ENCODE results near the gene UMOD. TPM values are rescaled to one million over a fixed set of nuclear protein-coding genes. Genes with fewer than 3 reads are reported as not detected.
A peak's percentile ranks its signal among the peaks of the same experiment; 100 is the strongest.

The UMOD gene
- total and polyA plus RNA-seq, 9 of the 15 experiments (the other 6 are each of a cell fraction or from before 2014, with no cell fraction given): not detected

GRCh38 chr16:20353379-20353778, 864 bp upstream of the UMOD start:
- Histone ChIP-seq H3K36me3 (ENCODE audit: control insufficient read depth, insufficient read depth, low read length) (no peaks in the 10 kb centered on the region), H3K4me1 (replicated peaks in 1 of 2; ENCODE audit: control insufficient read depth in 2 of 2, insufficient read depth in 2 of 2, low read length in 2 of 2) (peaks cover 0 to 7% of the 10 kb centered on the region in 2 experiments; a peak in 1 of 5 replicates), H3K4me3 (no peak overlapping the region), H4K20me1 (replicated peaks; ENCODE audit: control insufficient read depth, insufficient read depth, low read length) (no peaks in the 10 kb centered on the region), H3K9me1 (ENCODE audit: control insufficient read depth, insufficient read depth, low read length) (no peaks in the 10 kb centered on the region), H3K27me3 (ENCODE audit: control insufficient read depth in 2 of 2, insufficient read depth in 2 of 2, low read length in 2 of 2) (peaks cover 2 to 11% of the 10 kb centered on the region in 2 experiments; a peak in 3 of 5 replicates), H3K4me2 (ENCODE audit: insufficient read depth, low read length) (no peak overlapping the region), H3K9ac (ENCODE audit: insufficient read depth in 1 of 2, low read depth in 2 of 2, low read length in 2 of 2) (no peak overlapping the region), H3K9me3 (replicated peaks; ENCODE audit: control insufficient read depth, insufficient read depth, low read depth, low read length) (no peaks in the 10 kb centered on the region), H3K27ac (ENCODE audit: extremely low read depth, low read depth, low read length) (no peak overlapping the region), H2AFZ (ENCODE audit: low read depth, low read length) (no peak overlapping the region), H3K79me2 (ENCODE audit: control insufficient read depth, insufficient read depth, low read length) (no peaks in the 10 kb centered on the region)
- BruUV-seq (replicated peaks): no TSS peak
- no peak for DNase-seq (ENCODE audit: extremely low read depth in 1 of 4, low spot score in 3 of 4)
- CTCF ChIA-PET (ENCODE audit: low intra/inter-chr PET ratio): interaction anchor here (0.6 kb wide), 2 partner anchors 793 to 1060 kb away, joined by 3 read pairs; no protein-coding TSS in a partner anchor
- ATAC-seq: no peak
- POLR2A ChIA-PET: no interaction called here
- no peak for FAIRE-seq
- in situ Hi-C loops (cut with MboI): no loop called here
- intact Hi-C loops (cut with micrococcal nuclease): no loop called here
- no peak for TF ChIP-seq CEBPG (CRISPR knock-in tag; IDR thresholded peaks at IDR 0.05)
- TF ChIP-seq CEBPG (tag; conservative IDR thresholded peaks at IDR 0.05 in 1 of 2, IDR thresholded peaks at IDR 0.05 in 1 of 2): peak in 1 of 2 experiments; percentile 50; a peak in 1 of 4 replicates
- TF ChIP-seq CEBPB (tag; IDR thresholded peaks at IDR 0.05): peak; percentile 50; the same call in 1 of the 2 replicates
- no peak for TF ChIP-seq ATF6 (CRISPR knock-in tag; IDR thresholded peaks at IDR 0.05)
